ENCODE data around the gene TEX11.

DNA sequence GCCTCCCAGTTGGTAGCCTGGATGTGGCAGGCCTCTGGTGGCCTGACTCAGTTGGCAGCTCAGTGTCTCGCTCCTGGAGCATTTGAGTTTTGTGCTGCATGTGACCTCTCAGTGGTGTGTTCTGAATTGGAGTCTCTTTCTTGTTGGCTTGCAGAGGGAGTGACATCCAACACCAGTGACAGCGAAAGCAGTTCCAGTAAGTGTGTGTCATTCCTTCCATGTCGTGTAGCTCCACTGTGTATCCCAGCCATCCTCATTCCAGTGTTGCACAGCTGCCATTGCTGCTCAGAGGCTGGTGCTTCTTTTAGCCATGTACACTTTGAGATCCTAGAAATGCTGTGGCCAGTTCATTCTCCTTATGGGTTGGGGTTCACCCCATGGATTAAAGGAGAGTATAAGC is 411.5 kb downstream of the TEX11 start:
- TF ChIP-seq, protein P1, sequence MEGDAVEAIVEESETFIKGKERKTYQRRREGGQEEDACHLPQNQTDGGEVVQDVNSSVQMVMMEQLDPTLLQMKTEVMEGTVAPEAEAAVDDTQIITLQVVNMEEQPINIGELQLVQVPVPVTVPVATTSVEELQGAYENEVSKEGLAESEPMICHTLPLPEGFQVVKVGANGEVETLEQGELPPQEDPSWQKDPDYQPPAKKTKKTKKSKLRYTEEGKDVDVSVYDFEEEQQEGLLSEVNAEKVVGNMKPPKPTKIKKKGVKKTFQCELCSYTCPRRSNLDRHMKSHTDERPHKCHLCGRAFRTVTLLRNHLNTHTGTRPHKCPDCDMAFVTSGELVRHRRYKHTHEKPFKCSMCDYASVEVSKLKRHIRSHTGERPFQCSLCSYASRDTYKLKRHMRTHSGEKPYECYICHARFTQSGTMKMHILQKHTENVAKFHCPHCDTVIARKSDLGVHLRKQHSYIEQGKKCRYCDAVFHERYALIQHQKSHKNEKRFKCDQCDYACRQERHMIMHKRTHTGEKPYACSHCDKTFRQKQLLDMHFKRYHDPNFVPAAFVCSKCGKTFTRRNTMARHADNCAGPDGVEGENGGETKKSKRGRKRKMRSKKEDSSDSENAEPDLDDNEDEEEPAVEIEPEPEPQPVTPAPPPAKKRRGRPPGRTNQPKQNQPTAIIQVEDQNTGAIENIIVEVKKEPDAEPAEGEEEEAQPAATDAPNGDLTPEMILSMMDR (IDR thresholded peaks at IDR 0.05): no peak
- TF ChIP-seq POLR2A (IDR thresholded peaks at IDR 0.05) (no peak), POLR2AphosphoS5 (IDR thresholded peaks at IDR 0.05) (no peak), EP300 (IDR thresholded peaks at IDR 0.05) (no peak)
